ENCODE data around the gene DCAF6.

DCAF6 gene

GRCh38 chr1:168101336-168101735 lies 164.9 kb downstream of the DCAF6 start:
- DNase-seq (ENCODE audit: low spot score), result no peak
- TF ChIP-seq CTCF (IDR thresholded peaks at IDR 0.05; ENCODE audit: extremely low read depth, insufficient read depth, missing control alignments), result no peak
- in situ Hi-C loops (cut with MboI; ENCODE audit: low pct_unique_long_range_greater_than_20kb, low sequenced_read_pairs, unreplicated experiment), result no loop called here

- in situ Hi-C loops (cut with MboI; ENCODE audit: low pct_unique_long_range_greater_than_20kb, low sequenced_read_pairs, unreplicated experiment), result no loop called here
- DNase-seq (ENCODE audit: low spot score), result no peak
- no peak for TF ChIP-seq CTCF (IDR thresholded peaks at IDR 0.05; ENCODE audit: extremely low read depth, insufficient read depth, missing control alignments)
These were observed 166.0 kb downstream of the DCAF6 start for GRCh38 chr1:168102487-168102886.

GRCh38 chr1:168104535-168104934 lies 168.1 kb downstream of the DCAF6 start:
- no peak for TF ChIP-seq CTCF (IDR thresholded peaks at IDR 0.05; ENCODE audit: extremely low read depth, insufficient read depth, missing control alignments)
- no peak for DNase-seq (ENCODE audit: low spot score)
- in situ Hi-C loops (cut with MboI; ENCODE audit: low pct_unique_long_range_greater_than_20kb, low sequenced_read_pairs, unreplicated experiment), result no loop called here

- no peak for DNase-seq (ENCODE audit: low spot score)
- no peak for TF ChIP-seq CTCF (IDR thresholded peaks at IDR 0.05; ENCODE audit: extremely low read depth, insufficient read depth, missing control alignments)
- in situ Hi-C loops (cut with MboI; ENCODE audit: low pct_unique_long_range_greater_than_20kb, low sequenced_read_pairs, unreplicated experiment), result no loop called here
These were observed 169.4 kb downstream of the DCAF6 start for GRCh38 chr1:168105846-168106245.

- in situ Hi-C loops (cut with MboI; ENCODE audit: low pct_unique_long_range_greater_than_20kb, low sequenced_read_pairs, unreplicated experiment), result no loop called here
- no peak for TF ChIP-seq CTCF (IDR thresholded peaks at IDR 0.05; ENCODE audit: extremely low read depth, insufficient read depth, missing control alignments)
- no peak for DNase-seq (ENCODE audit: low spot score)
These were observed 169.8 kb downstream of the DCAF6 start for GRCh38 chr1:168106274-168106673.

GRCh38 chr1:168110896-168111545 lies 174.5 kb downstream of the DCAF6 start:
- no peak for TF ChIP-seq CTCF (IDR thresholded peaks at IDR 0.05; ENCODE audit: extremely low read depth, insufficient read depth, missing control alignments)
- no peak for DNase-seq (ENCODE audit: low spot score)
- in situ Hi-C loops (cut with MboI; ENCODE audit: low pct_unique_long_range_greater_than_20kb, low sequenced_read_pairs, unreplicated experiment), result no loop called here
